ENCODE results near the gene ZNF263.

ZNF263 gene

DNA sequence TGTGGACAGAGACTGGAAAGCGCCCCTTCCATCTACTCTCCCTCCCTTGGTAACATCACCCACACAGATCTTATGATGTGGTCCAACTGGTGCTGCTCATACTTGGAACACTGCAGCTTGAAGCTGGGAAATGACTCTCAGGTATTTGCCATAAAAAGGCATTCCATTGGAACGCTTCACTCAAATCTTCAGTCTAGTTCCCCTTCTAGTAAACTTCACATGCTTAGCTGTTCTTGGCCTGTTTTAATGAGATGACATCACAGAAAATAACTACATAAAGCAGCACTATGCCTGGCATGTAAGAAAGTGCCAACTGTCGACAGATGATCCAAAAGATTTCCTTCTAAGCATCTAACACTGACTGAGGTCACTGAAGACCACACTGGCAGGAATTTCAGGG lies 9.3 kb downstream of the ZNF263 start:
- TF ChIP-seq, protein P1, sequence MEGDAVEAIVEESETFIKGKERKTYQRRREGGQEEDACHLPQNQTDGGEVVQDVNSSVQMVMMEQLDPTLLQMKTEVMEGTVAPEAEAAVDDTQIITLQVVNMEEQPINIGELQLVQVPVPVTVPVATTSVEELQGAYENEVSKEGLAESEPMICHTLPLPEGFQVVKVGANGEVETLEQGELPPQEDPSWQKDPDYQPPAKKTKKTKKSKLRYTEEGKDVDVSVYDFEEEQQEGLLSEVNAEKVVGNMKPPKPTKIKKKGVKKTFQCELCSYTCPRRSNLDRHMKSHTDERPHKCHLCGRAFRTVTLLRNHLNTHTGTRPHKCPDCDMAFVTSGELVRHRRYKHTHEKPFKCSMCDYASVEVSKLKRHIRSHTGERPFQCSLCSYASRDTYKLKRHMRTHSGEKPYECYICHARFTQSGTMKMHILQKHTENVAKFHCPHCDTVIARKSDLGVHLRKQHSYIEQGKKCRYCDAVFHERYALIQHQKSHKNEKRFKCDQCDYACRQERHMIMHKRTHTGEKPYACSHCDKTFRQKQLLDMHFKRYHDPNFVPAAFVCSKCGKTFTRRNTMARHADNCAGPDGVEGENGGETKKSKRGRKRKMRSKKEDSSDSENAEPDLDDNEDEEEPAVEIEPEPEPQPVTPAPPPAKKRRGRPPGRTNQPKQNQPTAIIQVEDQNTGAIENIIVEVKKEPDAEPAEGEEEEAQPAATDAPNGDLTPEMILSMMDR (IDR thresholded peaks at IDR 0.05): no peak

DNA sequence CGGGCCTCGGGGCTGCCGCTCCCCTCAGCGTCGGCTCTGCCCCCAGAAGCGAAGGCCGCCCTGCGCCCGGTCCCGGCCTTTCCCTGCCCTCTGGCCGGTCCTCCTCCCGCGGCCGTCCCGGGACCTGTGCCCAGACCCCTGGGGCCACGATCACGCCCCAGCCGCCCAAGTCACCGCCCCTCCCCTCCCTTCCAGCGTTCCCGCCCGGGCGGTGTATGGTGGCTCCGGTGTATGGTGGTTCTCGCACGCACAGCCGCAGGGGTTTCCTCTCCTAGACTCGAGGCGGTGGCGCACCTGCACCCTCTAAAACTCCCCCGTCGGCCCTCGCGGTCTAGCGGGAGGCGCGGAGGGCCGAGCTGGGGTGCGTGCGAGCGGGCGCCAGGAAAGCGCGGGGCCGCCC lies 11.9 kb downstream of the ZNF263 start:
- TF ChIP-seq, protein P1 (IDR thresholded peaks at IDR 0.05): no peak

DNA sequence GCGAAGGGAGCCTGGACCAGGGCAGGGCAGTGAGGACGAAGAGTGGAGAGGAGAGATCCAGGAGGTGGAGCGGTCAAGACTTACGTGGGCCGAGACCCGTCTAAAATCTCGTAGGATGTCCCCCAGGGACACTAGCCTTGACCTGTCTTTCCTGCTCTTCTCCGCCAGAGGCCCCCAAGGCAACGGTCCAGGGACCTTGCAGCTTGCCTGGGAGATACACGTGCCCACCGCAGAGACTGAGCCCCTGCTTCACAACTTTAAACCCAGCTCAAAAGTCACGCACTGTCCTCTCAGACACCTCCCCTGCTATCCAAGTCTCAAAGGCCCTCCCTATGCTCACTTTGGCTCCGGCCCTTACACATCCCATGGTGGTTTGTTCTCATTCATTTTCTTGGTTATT lies 12.5 kb downstream of the ZNF263 start:
- TF ChIP-seq, protein P1 (IDR thresholded peaks at IDR 0.05): no peak

DNA sequence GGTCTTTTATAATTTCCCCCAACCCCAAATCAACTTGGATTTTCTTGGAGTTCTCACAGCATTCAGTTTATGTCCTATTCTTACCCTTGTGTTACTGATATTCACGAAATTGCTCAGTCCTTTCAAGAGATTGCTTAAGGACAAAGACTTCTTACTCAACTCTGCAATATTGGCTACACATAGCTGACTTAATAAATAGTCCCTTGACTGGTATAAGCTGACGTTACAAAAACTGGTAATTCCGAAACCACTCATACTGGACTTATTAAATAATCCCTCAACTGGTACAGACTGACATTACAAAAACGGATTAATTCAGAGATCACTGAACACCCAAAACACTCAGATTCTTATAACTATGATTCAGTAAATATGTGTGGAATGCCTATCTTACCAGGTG lies 21.1 kb downstream of the ZNF263 start:
- TF ChIP-seq, protein P1 (IDR thresholded peaks at IDR 0.05): no peak

DNA sequence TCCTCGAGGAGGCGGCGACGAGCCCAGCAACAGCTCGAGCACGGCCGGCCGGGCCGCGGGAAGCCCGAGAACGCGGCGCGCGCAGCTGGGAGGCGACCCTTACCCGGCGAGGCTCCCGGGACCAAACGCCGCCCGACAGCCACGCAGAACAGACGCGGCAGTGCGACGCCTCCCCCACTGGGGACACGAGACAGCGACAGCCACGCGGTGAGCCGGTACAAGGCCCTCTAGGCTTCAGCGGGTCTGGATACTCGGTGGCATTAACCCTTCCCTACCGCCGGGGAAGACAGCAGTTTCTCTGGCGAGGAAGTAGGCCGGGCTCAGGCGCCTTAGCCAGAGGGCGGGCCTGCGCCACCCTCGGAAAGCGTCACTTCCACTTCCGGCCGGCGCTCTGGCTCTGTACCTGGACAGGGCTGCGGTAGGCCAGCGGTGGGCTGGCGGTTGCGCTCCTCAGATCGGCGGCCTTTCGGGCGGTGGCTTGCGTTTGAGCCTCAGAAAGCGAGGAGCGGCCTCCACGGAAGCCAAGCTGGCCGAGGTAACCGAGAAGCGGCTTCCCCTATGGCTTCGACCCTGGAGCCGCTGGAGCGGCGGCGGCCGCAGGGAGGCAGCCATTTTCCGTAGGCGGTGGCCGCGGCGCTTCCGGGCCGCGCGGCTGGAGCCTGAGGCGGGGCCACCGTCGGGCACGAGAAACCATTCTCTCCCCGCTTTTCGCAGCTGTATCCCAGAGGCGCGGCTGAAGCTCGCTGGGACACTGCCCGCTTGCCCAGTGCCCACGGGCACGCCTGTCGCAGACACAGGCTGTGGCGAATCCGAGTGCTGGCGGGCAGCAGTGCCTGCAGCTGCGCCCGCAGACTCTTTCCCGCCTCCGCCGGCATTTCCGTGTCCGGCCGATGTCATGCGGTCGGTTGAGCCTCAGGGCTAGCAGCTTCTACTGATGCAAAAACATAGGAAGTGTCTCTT lies 22.1 kb downstream of the ZNF263 start, which contains the start of the genes TIGD7 and ZNF75A:
TIGD7 (minus strand) TSS at position 322 of the 960 bp plus-strand sequence. CDS start 4,816 bp downstream, outside the sequence.
ZNF75A (plus strand) TSS at position 389 of the 960 bp plus-strand sequence. CDS start 2,932 bp downstream, outside the sequence.
- TF ChIP-seq, protein P1 (IDR thresholded peaks at IDR 0.05): no peak

DNA sequence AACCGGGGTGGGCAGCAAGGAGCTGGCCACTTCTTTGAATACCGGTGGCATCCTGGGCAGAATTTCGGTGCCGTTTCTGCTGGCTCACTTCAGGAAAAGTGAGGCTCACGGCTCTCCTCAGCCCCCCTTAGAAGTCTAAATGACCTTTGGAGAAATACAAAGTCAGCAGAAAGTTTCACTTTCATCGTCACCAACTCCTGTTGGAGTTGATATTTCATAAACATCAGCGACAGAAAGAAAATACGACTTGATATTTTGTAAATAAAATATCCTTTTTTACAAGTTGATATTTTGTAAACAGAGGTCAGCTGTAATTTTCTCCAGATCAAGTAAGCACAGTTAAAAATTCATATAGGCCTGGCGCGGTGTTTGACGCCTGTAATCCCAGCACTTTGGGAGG lies 22.8 kb downstream of the ZNF263 start:
- TF ChIP-seq, protein P1 (IDR thresholded peaks at IDR 0.05): no peak

DNA sequence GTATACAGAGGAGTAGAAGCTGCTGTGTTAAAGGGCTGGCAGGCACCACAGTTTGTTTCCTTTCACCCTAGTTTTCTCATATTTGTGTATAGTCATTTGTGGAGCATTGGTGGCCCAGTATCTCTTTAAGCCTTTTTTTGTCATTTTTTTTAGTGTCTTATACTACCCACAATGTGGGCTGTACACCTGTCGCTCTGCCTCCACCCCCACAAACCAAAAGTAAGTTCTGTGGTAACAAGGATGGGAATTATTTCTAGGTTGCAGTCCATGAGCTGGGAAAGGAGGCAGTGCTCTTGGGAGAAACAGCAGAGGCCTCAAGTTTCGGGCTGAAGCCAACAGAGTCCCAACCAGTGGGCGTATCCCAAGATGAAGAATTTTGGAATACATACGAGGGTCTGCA lies 28.2 kb downstream of the ZNF263 start:
- TF ChIP-seq, protein P1 (IDR thresholded peaks at IDR 0.05): no peak

All from LNCAP (cell line).